Measurements from ENCODE around the gene NCAM1. TPM values are rescaled to one million over a fixed set of nuclear protein-coding genes. Genes with fewer than 3 reads are reported as not detected.

NCAM1 gene
- total and polyA plus RNA-seq, 2 experiments from 2014 or later: 0.76 to 1.6 TPM

GRCh38 chr11:113276466-113276865 is 315.2 kb downstream of the NCAM1 start:
- H3K4me1 Mint-ChIP-seq: peaks cover 9% of the 10 kb centered on the region
- no peaks in the 10 kb centered on the region for H3K4me1 ChIP-seq (ENCODE audit: insufficient read depth)

More at GRCh38 chr11:113276466-113276865, 315.2 kb downstream of the NCAM1 start:
- Histone ChIP-seq H3K4me3 (no peak overlapping the region), H2AFZ (no peak overlapping the region), H4K20me1 (replicated peaks; ENCODE audit: insufficient read depth) (no peaks in the 10 kb centered on the region), H3K36me3 (ENCODE audit: insufficient read depth) (no peaks in the 10 kb centered on the region), H3F3A (replicated peaks; ENCODE audit: low read depth) (no peaks in the 10 kb centered on the region), H3K79me2 (replicated peaks; ENCODE audit: insufficient read depth) (no peaks in the 10 kb centered on the region), H3K27me3 (ENCODE audit: insufficient read depth) (no peaks in the 10 kb centered on the region), H3K4me2 (no peak overlapping the region), H3K27ac (ENCODE audit: low read depth) (no peak overlapping the region), H3K9me2 (ENCODE audit: insufficient read depth) (no peaks in the 10 kb centered on the region)
- TF ChIP-seq STAT1 (IDR thresholded peaks at IDR 0.05; ENCODE audit: unreplicated experiment) (no peak), EZH2phosphoT487 (IDR thresholded peaks at IDR 0.05; ENCODE audit: unreplicated experiment) (no peak), EZH2 (IDR thresholded peaks at IDR 0.05; ENCODE audit: low read depth, unreplicated experiment) (no peak), POLR2AphosphoS5 (IDR thresholded peaks at IDR 0.05; ENCODE audit: low read depth) (no peak), JUNB (IDR thresholded peaks at IDR 0.05; ENCODE audit: unreplicated experiment) (no peak), ETS1 (IDR thresholded peaks at IDR 0.05) (no peak), ZNF114 (CRISPR knock-in tag; IDR thresholded peaks at IDR 0.05) (no peak), REST (IDR thresholded peaks at IDR 0.05; ENCODE audit: unreplicated experiment) (no peak), NANOG (IDR thresholded peaks at IDR 0.05; ENCODE audit: borderline replicate concordance) (no peak), CREB1 (CRISPR knock-in tag; IDR thresholded peaks at IDR 0.05; ENCODE audit: low read depth) (no peak), ZNF331 (CRISPR knock-in tag; IDR thresholded peaks at IDR 0.05; ENCODE audit: low read depth) (no peak), ZNF462 (CRISPR knock-in tag; IDR thresholded peaks at IDR 0.05) (no peak)
- TF ChIP-seq, protein P1, sequence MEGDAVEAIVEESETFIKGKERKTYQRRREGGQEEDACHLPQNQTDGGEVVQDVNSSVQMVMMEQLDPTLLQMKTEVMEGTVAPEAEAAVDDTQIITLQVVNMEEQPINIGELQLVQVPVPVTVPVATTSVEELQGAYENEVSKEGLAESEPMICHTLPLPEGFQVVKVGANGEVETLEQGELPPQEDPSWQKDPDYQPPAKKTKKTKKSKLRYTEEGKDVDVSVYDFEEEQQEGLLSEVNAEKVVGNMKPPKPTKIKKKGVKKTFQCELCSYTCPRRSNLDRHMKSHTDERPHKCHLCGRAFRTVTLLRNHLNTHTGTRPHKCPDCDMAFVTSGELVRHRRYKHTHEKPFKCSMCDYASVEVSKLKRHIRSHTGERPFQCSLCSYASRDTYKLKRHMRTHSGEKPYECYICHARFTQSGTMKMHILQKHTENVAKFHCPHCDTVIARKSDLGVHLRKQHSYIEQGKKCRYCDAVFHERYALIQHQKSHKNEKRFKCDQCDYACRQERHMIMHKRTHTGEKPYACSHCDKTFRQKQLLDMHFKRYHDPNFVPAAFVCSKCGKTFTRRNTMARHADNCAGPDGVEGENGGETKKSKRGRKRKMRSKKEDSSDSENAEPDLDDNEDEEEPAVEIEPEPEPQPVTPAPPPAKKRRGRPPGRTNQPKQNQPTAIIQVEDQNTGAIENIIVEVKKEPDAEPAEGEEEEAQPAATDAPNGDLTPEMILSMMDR (conservative IDR thresholded peaks at IDR 0.05; ENCODE audit: low read depth in 2 of 2): no peak
- DNase-seq (ENCODE audit: low spot score): no peak
- no peaks in the 10 kb centered on the region for H3K9me3 Mint-ChIP-seq
- H3K36me3 Mint-ChIP-seq (ENCODE audit: low read depth): no peaks in the 10 kb centered on the region
- no peak for ATAC-seq
- H3K27ac Mint-ChIP-seq: no peak overlapping the region
- no peak overlapping the region for H3K4me3 Mint-ChIP-seq
- peaks cover 3% of the 10 kb centered on the region for H3K27me3 Mint-ChIP-seq (ENCODE audit: insufficient read depth, low read depth, poor library complexity)
